Measurements from ENCODE around the gene OTOF.

GRCh38 chr2:26454561-26455001 lies 23.3 kb downstream of the OTOF start:
- TF ChIP-seq CTCF (IDR thresholded peaks at IDR 0.05): no peak
- no peak for TF ChIP-seq POLR2A (IDR thresholded peaks at IDR 0.05)
